Measurements from ENCODE around the gene TXLNA.

TXLNA gene

DNA sequence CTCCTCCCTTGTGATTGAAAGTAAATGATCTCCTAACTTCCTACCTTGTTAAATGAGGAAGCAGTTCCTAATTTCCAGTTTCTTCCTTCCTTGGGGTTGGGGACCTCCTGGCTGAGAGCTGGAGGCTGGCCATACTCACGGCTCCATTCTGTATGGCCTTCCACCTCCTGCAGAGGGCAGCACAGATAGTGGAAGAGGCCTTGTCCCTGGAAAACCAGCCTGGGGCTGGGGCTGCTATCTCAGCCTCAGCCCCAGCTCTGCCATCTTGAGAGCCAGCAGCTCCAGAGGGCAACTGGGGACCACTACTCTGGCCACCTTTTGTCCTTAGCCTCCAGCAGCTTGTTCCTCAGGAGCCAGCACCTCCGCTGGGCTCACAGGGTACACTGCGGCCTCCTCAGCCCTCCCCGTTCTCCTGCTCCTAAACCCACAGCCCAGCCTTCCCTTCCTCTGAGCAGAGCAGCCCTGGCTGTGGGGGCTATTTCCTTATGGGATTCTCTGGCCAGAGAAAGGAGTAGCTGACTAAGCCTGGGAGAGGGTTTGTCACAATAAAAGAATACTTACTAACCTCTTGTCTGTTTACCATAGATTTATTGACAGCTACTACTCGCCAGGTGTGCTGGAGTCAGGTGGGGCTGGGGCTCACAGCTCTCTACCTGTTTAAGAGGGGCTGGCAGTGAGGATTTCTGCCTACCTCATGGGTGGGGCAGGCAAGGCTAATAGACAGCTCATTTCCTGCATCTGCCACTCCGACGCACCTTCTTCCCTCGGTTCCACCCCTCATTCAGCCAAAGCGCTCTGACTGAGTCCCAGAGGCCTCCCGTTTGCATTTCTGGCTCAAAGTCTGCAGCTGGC, 36.4 kb downstream of the TXLNA start:
- DNase-seq: peak; percentile 56

DNA sequence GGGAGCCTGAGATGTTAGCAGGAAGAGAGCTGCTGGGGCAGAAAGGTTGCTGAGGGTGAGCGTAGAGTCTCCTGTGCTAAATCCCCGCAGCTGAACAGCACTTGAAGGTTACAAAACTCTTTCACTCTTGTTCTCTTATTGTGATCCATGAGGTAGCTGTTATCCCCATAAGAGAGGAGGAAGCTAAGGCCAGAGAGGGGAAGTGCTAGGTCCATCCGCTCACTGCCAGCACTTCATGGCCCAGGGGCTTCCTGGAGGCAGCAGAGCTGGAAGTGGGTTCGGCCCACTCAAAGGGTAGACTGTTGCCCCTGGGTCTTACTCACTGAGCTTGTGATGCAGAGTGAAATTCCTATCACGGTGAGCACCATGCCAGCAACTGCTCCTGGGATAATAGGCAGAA, 37.1 kb downstream of the TXLNA start:
- no peak for DNase-seq

DNA sequence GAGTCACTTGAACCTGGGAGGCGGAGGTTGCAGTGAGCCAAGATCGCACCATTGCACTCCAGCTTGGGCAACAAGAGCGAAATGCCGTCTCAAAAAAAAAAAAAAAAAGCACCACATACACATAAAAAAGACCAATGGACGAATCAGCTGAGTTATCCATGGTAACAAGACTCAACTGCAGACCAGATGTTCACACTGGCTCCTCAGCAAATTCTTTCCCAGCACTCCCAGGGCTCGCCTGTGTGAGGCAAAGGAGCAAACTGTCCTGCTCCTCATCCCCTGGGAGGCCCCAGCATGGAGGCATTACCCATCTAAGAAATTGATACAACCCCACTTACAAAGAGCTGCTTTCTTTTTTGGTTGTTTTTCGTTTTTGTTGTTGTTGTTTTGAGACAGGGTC, 39.5 kb downstream of the TXLNA start:
- DNase-seq: no peak

DNA sequence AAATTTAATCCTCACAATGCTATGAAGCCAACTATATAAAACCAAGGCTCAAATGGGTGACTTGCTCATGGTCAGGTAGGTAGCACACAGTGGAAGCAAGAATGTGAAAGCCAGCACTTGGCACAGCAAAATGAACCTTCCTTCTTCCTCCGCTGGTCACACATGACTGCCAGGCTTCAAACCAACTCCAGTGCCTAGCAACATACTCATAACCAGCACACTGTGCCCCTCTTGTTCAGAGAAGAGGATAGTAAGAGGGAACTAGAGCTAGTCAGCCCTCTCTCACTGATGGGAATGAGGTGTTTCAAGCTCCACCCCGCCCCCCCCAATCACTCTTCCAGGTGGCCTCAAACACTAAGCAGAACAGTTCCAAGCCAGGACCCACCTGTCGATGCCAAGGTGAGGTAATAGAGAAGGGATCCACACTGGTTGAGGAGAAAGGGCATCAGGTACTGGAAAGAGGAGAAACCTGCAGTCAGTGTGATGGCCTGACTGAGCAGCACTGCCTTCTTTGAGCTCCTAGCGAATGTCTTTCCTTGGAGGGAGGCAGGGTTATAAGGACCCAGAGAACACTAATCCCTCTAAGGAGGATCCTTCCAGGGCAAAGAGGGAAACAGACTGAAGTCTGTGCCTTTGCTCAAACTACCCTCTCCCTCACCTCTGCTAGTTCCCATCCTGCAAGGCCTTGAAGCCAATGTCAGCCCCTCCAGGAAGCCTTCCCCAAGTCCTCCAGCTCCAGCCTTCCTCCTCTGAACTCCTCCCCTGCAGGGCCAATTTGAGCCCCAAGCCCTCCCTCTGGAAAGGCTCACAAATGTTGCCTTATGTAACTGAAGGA, 41.5 kb downstream of the TXLNA start:
- DNase-seq: no peak

DNA sequence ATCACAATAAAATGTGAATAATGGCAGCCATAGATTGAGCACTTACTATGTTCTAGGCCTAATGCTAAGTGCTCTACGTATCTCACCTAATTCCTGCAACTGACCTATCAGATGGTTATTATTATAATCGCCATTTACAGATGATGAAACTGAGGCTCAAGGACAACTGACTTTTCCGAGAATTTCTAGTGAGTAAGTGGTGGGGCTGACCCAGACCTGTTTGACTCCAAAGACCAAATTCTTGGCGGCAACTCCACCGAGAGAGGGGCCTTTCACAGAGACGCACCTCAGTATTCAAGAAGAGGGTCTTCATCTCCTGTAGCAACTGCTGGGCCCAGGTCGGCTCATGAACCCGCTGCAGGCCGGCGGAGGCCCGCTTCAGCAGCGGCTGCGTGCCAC, 42.1 kb downstream of the TXLNA start:
- DNase-seq: no peak

DNA sequence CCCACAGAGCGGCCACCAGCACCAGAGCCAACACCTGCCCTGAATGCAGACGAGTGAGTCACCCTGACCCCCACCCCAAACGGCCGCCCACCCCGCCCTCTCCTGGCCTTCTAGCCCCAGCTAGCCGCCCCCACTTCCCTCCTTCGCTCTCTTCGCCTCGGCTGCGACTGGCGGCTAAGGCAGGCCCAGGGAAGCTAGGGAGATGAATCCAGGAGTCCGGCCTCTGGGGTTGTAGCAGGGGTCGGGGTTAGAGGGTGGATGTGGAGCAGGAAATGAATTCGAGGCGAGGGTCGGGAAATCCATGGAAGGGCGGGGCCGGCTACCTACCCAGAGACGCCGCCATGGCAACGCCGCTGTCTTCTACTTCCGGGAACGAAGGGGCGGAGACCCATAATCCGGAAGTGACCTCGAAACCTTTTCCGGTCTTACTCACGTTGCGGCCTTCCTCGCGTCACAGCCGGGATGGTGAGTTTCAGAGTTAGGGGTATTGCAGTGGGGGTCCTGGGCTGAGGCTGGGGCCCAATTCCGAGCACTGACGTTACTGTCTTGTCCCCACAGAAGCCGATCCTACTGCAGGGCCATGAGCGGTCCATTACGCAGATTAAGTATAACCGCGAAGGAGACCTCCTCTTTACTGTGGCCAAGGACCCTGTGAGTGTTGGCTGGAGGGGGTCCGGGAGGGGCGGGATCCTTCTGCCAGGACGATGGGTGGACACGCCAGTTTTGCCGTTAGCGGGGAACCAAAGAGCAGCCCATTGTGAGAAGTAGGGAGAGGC, 42.7 kb downstream of the TXLNA start, which contains the start of the genes EIF3I and TMEM234:
TSS of gene EIF3I (plus strand) at position 428 of the 776 bp plus-strand sequence. CDS start at position 463, 35 bp downstream.
TSS of gene TMEM234 (minus strand) at position 374 of the 776 bp plus-strand sequence. CDS start at position 343, 31 bp downstream.
- DNase-seq: peak; percentile 92

DNA sequence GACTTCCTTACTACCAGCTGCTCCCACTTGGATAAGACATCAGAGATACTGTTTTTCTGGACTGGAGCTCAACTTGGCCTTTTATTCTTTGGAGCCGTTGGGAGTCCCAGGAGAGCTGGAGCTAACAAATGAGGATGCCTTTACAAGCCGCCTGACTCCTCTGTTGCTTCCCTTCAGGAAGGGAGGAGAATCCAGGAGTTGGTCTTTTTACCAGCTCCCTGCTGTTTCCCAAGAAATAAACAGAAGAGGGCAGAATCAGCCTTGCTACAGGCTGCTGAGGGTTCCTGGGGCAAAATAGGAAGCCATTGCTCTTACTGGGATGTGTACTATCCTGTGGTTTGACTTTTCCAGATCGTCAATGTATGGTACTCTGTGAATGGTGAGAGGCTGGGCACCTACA, 44.2 kb downstream of the TXLNA start:
- no peak for DNase-seq

DNA sequence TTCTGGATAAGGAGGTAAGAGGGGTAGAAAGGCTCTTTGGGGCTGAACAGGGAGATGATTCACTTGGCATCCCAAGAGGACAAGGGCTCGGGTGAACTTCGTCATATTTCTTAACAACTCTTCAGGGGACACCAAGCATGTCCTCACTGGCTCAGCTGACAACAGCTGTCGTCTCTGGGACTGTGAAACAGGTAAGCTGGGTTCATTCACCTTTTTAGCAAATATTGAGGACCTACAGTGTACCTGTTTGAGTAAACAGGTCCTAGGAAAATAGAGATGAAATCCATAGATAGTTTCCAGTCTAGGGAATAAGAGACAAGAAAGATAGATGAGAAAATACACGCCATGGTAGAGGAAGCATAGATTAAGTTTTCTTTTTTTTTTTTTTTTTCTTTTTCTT, 44.8 kb downstream of the TXLNA start:
- no peak for DNase-seq

DNA sequence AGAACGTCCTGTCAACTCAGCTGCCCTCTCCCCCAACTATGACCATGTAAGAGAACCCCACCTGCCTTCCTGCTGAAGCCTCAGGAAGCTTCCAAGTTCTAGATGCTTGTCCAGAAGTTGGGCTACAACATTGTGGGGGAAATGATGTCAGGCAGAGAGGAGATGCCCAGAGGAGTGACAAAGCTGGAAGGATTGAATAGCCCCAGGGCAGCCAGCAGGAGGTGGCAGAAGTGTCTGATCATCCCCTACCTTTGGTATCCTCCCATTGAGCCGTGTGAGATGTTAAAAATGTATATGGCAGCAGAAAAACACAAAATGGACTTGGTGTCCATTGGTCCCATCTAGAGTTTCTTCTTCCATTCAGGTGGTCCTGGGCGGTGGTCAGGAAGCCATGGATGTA, 49.3 kb downstream of the TXLNA start:
- no peak for DNase-seq

DNA sequence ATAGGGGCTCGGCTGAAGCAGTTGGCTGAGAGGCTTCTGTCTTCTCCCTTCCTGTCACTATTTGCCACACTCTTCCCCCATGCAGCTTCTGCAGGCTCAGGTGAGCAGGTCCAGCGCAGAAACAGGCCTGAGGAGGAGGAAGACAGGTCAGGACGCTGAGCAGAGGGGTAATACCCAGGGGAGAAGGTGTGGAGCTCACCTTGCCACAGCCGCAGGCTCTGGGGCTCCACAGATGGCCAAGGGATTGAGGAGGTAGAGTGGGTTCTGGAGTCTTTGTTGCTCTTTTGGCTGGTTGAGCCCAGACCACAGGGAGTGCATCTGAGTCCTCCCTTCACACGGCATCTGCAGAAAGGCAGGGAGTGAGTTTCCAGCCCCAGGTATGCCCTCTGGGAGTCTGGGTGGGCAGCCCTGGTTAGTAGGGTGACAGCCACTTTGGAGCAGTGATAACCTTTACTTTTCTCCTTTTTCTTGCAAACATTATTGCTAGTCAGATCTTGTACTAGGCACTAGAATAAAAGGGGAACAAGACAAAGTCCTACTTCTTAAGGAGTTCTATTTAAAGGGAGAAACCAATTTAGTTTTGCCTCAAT, 52.5 kb downstream of the TXLNA start:
- DNase-seq: no peak

DNA sequence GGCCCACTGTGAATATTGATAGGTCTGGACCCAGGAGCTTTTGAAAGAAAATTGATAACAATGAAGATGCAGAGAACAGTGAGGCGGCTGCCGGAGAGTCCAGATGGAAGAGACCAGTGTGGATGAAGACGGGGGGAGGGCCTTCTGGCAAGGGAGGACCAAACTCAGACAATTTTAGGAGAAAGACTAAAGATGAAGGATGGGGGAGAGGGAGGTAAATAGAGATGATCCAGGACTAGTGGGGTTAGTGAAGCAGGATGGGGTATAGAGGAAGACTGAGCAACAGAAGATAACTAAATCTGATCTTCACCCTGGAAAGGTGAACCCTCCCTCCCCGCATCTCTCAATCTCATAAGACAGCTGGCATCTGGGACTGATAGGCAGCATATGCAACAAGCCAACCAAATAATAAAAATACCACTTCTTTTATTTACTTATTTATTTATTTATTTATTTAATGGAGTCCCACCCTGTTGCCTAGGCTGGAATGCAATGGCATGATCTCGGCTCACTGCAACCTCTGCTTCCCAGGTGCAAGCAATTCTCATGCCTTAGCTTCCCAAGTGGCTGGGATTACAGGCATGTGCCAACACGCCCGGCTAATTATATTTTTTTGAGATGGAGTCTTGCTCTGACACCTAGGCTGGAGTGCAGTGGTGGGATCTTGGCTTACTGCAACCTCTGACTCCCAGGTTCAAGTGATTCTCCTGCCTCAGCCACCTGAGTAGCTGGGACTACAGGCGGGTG, 53.3 kb downstream of the TXLNA start:
- no peak for DNase-seq

DNA sequence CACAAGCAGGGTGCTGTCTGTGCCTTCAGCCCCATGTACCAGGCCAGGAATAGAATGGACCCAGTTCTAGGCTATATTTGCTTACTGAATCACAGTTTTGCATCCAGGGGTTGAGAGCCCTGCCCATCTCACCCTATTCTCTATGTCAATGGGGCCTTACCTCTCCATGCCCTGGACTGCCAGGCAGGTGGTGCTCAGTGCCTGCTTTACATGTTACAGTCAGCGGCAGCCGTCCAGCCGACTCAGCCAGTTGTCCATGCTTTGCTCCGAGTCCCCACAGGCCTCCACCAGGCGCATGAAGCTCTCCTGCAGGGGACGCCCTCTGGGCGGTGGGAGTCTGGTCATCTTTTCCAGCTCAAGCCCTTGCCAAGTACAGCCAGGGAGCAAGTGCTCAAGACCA, 55.3 kb downstream of the TXLNA start:
- no peak for DNase-seq

DNA sequence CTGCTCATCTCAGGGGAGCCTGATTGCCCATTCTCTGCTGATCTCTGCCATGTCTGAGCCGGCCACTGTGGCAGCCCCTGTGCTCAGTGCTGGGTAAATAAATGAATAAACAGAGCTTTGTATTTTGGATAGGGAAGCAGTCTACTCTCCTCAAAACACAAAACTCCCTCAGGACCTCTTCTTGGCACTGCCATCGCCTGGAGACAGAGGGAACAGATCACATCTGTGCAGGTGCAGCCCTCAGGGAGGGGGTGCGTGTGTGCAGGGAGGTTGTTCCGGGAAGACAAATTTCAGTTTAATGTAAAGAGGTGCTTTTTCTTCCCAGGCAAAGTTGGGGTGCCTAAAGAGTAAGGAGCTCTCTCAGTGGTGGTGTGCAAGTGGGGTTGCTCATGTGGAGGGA, 59.9 kb downstream of the TXLNA start:
- DNase-seq: no peak

DNA sequence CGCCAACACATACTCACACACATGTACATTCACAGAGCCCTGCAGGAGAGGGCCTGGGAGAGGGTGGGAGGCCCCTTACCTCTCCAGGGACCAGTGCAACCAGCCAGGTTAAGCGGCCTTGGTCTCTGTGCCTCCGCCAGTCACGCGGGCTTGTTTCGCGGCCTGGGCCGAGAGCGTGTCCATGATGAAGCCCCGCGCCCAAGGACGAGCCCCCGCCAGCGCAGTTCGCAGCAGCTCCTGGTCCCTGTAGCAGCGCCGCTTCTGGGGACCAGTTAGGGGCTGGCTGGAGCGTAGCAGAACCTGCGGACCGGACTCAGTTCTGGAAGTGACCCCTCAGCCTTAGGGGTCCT, 60.3 kb downstream of the TXLNA start:
- DNase-seq: no peak

DNA sequence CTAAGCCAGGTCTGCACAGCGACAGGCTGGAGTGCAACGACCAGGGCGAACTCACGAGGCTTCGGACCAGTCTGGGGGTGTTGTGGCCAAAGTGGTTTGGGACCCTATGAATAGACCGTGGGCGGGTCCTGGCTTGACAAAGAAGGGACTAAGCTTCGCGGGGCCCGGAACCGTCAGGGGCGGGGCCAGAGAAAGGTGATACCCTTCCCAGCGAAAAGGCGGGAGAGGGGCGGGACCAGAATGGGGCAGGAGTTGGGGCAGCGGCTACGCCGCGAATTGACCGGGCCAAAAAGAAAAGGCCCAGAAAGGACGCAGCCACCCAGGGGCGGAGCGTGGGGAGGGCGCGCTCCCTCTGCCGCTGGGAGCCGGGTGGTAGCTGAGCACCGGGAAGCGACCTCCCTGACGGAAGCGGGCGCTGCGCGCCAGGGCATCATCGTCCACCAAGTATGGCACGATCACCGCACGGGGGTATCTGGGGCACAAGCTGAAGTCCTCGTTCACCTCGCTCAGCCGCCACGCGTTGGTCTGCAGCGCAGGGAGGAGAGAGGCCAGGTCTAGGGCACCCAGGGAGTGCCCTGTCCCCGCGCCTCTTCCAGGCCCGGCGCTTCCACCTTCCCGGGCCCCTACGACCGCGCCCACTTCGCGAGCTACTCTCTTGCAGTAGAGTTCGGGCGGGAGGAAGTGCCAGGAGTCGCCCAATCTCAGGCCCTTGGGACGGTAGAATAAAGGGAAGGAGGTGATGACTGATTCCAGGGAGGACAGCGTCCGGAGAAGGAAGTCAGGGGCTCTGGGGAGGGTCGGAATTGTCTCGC, 60.9 kb downstream of the TXLNA start:
- DNase-seq: peak; percentile 60

DNA sequence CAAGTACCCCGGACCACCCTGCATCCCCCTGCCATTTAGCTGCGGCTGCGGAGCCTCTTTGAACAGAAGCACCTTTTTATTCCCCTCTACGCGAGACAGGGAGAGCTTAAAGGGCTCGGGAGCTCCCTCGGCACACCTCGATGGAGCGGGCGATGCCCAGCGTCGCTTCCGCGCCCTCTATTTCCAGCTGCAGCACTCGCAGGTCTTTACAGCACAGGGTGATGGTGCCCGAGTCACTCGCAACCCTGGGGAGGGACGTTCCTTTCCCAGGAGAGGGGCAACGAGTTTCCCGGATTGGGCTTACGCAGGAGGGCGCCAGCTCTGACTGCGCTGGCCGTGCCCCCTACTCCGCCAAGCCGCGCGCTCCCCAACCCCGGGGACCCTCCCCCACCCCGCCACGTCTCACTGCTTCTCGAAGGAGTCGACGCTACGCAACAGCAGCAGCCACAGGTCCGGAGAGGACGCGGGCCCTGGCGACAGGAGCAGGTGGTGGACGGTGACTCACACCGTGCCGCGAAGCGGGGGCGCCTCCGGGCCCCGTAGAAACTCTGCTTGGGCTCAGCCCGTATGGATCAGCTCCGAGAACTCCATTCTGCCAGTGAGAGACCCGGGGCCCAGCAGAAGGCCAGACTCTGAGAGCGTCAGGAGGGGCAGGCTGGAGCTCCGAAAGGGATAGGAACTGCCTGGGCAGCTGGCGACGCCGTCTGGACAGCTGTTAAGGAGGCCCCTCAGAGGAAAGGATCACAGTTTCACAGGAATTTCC, 61.7 kb downstream of the TXLNA start:
- DNase-seq: peak; percentile 32

DNA sequence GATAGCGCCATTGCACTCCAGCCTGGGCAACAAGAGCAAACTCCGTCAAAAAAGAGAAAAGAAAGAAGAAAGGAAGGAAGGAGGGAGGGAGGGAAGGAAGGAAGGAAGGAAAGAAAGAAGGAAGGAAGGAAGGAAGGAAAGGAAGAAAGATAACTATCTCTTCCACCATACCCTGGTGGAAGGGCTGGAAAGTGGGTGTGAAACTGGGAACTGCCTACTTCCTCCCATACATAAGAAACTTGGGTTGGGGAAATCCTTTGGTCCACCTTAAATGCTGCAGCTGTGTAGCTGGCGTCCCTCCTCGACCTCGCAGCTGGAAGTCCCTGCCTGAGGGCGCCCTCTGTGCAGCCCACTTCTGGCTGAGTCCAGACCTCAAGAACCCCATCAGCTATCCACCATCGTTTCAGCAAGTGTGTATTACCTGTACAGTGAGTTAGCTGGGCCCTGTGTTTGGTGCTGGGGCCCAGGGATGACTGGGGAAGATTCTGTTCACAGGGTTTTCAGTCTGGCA, 62.9 kb downstream of the TXLNA start:
- no peak for DNase-seq

DNA sequence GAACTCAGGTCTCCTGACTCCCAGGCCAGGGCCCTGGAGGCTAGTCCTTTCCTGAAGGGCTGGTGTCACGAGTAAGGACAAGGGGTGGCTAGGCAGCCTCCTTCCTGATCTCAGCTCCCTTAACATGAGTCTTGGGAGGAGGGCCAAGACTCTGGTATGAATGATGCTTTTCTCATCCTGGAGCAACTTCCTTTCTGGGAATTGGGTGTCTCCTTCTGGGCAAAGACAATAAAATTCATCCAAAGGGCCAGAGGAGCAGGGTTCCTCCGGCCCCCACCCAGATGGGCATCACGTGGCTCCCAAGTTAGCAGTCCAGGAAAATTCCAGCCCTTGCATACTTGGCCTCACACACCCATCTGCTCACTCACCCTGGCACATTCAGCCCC, 67.4 kb downstream of the TXLNA start, which contains the start of gene FAM167B:
TSS of gene FAM167B (plus strand) at position 335 of the 386 bp plus-strand sequence. CDS start 200 bp downstream, outside the sequence.
- no peak for DNase-seq

DNA sequence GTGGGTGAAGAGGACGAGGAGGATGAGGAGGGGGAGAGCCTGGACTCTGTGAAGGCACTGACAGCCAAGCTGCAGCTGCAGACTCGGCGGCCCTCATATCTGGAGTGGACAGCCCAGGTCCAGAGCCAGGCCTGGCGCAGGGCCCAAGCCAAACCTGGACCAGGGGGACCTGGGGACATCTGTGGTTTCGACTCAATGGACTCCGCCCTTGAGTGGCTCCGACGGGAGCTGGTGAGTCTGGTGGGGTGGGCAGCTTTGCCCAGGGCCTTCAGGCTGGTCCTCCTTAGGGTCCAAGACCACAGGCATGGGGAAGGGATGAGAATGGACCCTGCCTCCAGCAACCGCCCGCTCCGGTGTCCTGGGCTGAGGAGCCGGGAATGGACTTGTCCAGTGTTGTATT, 68.0 kb downstream of the TXLNA start:
- no peak for DNase-seq

Measured in CD4-positive, alpha-beta T cell treated with Interleukin-4 for 4 hours (primary cell).